ENCODE measurements around the gene SHB. TPM values are rescaled to one million over a fixed set of nuclear protein-coding genes. Genes with fewer than 3 reads are reported as not detected.

Gene SHB
- total RNA-seq, 1 experiment from 2014 or later, result 12.2 TPM

DNA sequence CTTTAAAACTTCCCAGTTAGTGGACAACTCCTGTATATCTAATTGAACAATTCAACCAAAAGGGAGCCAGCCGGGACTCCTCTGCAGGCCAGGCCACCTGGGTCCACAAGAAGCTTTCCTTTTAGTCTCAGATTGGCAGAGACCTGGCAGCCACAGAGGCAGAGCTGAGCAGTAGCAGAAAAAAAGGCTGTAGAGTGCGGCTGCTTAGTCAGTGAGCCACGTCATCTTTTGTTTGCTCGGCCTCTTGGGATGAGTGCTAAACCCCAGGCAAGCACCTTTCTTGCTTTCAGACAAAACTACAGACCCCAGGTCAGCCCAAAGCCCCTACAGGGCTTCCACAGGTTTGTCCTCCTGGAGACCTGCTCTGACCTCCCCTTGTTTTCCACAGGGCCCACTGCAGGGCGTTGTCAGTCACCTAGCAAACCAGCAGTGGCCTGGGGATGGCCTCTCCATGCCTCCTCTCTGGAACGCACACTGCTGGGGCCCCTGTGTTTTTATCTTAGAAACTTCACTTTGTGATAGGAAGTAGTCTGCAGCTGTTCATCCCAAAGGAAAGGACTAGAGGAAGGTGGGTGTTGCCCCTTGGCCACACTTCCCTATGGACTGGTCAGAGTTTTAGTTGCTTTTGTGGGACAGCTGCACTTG is 49.9 kb downstream of the SHB start (continued):
- TF ChIP-seq, protein P1, sequence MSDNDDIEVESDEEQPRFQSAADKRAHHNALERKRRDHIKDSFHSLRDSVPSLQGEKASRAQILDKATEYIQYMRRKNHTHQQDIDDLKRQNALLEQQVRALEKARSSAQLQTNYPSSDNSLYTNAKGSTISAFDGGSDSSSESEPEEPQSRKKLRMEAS (CRISPR knock-in tag; IDR thresholded peaks at IDR 0.05), result no peak
- TF ChIP-seq NR1H2 (CRISPR knock-in tag; IDR thresholded peaks at IDR 0.05), result no peak
- no peak for TF ChIP-seq TEAD4 (CRISPR knock-in tag; IDR thresholded peaks at IDR 0.05)
- TF ChIP-seq, protein P2, sequence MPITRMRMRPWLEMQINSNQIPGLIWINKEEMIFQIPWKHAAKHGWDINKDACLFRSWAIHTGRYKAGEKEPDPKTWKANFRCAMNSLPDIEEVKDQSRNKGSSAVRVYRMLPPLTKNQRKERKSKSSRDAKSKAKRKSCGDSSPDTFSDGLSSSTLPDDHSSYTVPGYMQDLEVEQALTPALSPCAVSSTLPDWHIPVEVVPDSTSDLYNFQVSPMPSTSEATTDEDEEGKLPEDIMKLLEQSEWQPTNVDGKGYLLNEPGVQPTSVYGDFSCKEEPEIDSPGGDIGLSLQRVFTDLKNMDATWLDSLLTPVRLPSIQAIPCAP (CRISPR knock-in tag; IDR thresholded peaks at IDR 0.05), result no peak
- no peak for TF ChIP-seq ZNF219 (CRISPR knock-in tag; IDR thresholded peaks at IDR 0.05; ENCODE audit: borderline replicate concordance)
- TF ChIP-seq, protein P3, sequence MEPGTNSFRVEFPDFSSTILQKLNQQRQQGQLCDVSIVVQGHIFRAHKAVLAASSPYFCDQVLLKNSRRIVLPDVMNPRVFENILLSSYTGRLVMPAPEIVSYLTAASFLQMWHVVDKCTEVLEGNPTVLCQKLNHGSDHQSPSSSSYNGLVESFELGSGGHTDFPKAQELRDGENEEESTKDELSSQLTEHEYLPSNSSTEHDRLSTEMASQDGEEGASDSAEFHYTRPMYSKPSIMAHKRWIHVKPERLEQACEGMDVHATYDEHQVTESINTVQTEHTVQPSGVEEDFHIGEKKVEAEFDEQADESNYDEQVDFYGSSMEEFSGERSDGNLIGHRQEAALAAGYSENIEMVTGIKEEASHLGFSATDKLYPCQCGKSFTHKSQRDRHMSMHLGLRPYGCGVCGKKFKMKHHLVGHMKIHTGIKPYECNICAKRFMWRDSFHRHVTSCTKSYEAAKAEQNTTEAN (CRISPR knock-in tag; IDR thresholded peaks at IDR 0.05), result no peak
- TF ChIP-seq, protein P4, sequence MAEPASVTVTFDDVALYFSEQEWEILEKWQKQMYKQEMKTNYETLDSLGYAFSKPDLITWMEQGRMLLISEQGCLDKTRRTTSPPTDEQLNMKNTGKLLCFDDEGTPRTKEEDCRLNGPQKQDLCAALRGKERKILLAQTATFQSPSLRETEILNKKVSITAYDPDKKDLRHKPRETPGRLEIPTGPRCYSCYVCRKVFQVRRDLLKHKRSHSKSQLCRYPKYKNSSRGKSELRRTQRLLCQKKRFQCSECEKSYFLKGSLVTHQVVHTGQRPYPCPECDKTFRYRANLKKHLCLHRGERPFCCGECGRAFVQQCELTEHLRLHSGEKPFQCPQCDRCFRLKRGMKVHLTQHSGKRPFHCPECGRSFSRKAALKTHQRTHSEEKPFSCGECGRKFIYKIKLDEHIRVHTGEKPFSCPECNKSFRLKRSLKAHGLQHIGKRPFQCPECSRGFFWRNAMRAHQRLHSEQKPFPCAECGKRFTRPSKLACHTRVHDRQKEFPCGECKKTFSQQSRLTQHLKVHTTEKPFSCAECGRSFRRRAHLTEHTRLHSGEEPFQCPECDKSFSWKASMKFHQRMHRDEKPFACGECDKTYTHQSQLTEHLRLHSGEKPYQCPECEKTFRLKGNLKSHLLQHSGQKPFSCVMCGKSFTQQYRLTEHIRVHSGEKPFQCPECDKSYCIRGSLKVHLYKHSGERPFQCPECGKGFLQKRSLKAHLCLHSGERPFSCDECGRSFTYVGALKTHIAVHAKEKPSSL (CRISPR knock-in tag; conservative IDR thresholded peaks at IDR 0.05), result no peak
- no peak for TF ChIP-seq NR2C2 (CRISPR knock-in tag; IDR thresholded peaks at IDR 0.05)
- TF ChIP-seq, protein P5, sequence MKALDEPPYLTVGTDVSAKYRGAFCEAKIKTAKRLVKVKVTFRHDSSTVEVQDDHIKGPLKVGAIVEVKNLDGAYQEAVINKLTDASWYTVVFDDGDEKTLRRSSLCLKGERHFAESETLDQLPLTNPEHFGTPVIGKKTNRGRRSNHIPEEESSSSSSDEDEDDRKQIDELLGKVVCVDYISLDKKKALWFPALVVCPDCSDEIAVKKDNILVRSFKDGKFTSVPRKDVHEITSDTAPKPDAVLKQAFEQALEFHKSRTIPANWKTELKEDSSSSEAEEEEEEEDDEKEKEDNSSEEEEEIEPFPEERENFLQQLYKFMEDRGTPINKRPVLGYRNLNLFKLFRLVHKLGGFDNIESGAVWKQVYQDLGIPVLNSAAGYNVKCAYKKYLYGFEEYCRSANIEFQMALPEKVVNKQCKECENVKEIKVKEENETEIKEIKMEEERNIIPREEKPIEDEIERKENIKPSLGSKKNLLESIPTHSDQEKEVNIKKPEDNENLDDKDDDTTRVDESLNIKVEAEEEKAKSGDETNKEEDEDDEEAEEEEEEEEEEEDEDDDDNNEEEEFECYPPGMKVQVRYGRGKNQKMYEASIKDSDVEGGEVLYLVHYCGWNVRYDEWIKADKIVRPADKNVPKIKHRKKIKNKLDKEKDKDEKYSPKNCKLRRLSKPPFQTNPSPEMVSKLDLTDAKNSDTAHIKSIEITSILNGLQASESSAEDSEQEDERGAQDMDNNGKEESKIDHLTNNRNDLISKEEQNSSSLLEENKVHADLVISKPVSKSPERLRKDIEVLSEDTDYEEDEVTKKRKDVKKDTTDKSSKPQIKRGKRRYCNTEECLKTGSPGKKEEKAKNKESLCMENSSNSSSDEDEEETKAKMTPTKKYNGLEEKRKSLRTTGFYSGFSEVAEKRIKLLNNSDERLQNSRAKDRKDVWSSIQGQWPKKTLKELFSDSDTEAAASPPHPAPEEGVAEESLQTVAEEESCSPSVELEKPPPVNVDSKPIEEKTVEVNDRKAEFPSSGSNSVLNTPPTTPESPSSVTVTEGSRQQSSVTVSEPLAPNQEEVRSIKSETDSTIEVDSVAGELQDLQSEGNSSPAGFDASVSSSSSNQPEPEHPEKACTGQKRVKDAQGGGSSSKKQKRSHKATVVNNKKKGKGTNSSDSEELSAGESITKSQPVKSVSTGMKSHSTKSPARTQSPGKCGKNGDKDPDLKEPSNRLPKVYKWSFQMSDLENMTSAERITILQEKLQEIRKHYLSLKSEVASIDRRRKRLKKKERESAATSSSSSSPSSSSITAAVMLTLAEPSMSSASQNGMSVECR (CRISPR knock-in tag; IDR thresholded peaks at IDR 0.05; ENCODE audit: borderline replicate concordance), result no peak
- TF ChIP-seq, protein P6, sequence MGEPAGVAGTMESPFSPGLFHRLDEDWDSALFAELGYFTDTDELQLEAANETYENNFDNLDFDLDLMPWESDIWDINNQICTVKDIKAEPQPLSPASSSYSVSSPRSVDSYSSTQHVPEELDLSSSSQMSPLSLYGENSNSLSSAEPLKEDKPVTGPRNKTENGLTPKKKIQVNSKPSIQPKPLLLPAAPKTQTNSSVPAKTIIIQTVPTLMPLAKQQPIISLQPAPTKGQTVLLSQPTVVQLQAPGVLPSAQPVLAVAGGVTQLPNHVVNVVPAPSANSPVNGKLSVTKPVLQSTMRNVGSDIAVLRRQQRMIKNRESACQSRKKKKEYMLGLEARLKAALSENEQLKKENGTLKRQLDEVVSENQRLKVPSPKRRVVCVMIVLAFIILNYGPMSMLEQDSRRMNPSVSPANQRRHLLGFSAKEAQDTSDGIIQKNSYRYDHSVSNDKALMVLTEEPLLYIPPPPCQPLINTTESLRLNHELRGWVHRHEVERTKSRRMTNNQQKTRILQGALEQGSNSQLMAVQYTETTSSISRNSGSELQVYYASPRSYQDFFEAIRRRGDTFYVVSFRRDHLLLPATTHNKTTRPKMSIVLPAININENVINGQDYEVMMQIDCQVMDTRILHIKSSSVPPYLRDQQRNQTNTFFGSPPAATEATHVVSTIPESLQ (CRISPR knock-in tag; IDR thresholded peaks at IDR 0.05), result no peak
- TF ChIP-seq HMGA2 (CRISPR knock-in tag; IDR thresholded peaks at IDR 0.05), result no peak

DNA sequence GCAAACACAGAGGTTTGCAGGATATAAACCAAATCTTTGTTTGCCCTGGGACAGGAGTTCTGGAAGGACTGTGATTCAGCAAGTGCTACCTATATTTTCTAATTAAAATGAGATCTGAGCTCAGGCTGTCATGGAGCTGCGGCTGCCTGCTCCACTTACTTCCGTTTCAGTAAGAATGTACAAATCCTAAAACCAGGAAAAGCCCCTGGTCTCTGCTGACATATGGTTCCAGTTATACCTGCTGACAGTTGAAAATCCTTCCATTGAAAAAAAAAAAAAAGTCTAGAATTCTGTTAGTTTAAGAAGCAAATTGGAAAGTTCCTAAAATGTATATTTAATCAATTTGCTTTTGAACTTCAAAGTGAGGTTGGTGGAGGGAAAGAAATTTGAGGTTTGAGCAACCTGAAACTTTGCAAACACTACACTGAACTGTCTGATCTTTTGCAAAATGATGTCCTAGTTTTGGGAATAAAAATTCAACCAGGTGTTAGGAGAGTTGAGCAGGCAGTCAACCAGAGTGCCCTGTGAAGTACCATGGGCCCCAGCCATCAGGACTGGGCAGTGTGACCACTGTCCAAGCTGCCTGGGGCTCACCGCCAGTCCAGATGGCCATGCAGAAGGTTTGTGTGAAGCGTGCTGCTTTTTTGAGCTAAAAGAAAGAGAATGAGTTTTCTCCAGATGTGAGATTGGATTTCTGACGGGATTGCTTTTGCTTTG is 50.6 kb downstream of the SHB start:
- H3K4me3 Mint-ChIP-seq, result peak overlapping the region; percentile 49; the same call in 1 of the 2 replicates
- ATAC-seq (no peak), DNase-seq (ENCODE audit: low spot score) (no peak)
- peak overlapping the region; percentile 96 for H3K27ac Mint-ChIP-seq
- no peaks in the 10 kb centered on the region for H3K9me3 Mint-ChIP-seq
- POLR2A ChIA-PET, result interaction anchor here (1.3 kb wide), 1 partner anchor 45 kb away, joined by 10 read pairs; no protein-coding TSS in a partner anchor
- no peaks in the 10 kb centered on the region; the same call in 1 of the 2 replicates for H3K27me3 Mint-ChIP-seq (ENCODE audit: low read depth)
- H3K4me1 Mint-ChIP-seq, result peaks cover 95% of the 10 kb centered on the region
- CTCF ChIA-PET, result interaction anchor here (0.8 to 4.4 kb wide), 22 partner anchors 8 to 398 kb away, joined by 3 to 61 read pairs (median 8); partner anchors contain the start of gene SHB
- H3K36me3 Mint-ChIP-seq, result peaks cover 6% of the 10 kb centered on the region; the same call in 1 of the 2 replicates
- TF ChIP-seq SMAD4 (CRISPR knock-in tag; IDR thresholded peaks at IDR 0.05), result no peak
- TF ChIP-seq CREM (CRISPR knock-in tag; IDR thresholded peaks at IDR 0.05), result no peak
- no peak for TF ChIP-seq TEAD1 (CRISPR knock-in tag; IDR thresholded peaks at IDR 0.05)
- TF ChIP-seq, protein P7, sequence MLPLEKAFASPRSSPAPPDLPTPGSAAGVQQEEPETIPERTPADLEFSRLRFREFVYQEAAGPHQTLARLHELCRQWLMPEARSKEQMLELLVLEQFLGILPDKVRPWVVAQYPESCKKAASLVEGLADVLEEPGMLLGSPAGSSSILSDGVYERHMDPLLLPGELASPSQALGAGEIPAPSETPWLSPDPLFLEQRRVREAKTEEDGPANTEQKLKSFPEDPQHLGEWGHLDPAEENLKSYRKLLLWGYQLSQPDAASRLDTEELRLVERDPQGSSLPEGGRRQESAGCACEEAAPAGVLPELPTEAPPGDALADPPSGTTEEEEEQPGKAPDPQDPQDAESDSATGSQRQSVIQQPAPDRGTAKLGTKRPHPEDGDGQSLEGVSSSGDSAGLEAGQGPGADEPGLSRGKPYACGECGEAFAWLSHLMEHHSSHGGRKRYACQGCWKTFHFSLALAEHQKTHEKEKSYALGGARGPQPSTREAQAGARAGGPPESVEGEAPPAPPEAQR (CRISPR knock-in tag; IDR thresholded peaks at IDR 0.05), result no peak
- TF ChIP-seq, protein P8, sequence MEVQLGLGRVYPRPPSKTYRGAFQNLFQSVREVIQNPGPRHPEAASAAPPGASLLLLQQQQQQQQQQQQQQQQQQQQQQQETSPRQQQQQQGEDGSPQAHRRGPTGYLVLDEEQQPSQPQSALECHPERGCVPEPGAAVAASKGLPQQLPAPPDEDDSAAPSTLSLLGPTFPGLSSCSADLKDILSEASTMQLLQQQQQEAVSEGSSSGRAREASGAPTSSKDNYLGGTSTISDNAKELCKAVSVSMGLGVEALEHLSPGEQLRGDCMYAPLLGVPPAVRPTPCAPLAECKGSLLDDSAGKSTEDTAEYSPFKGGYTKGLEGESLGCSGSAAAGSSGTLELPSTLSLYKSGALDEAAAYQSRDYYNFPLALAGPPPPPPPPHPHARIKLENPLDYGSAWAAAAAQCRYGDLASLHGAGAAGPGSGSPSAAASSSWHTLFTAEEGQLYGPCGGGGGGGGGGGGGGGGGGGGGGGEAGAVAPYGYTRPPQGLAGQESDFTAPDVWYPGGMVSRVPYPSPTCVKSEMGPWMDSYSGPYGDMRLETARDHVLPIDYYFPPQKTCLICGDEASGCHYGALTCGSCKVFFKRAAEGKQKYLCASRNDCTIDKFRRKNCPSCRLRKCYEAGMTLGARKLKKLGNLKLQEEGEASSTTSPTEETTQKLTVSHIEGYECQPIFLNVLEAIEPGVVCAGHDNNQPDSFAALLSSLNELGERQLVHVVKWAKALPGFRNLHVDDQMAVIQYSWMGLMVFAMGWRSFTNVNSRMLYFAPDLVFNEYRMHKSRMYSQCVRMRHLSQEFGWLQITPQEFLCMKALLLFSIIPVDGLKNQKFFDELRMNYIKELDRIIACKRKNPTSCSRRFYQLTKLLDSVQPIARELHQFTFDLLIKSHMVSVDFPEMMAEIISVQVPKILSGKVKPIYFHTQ (CRISPR knock-in tag; IDR thresholded peaks at IDR 0.05), result no peak
- no peak for TF ChIP-seq ZNF671 (CRISPR knock-in tag; IDR thresholded peaks at IDR 0.05)
- TF ChIP-seq GTF2I (CRISPR knock-in tag; conservative IDR thresholded peaks at IDR 0.05), result no peak
- no peak for TF ChIP-seq IRF2 (CRISPR knock-in tag; IDR thresholded peaks at IDR 0.05; ENCODE audit: borderline replicate concordance, low read depth)

Measured in WTC11 (cell line).